ENCODE results near the gene CHCHD3.

The CHCHD3 gene

GRCh38 chr7:133076142-133076541, 5.7 kb downstream of the CHCHD3 start:
- no peak for DNase-seq

DNA sequence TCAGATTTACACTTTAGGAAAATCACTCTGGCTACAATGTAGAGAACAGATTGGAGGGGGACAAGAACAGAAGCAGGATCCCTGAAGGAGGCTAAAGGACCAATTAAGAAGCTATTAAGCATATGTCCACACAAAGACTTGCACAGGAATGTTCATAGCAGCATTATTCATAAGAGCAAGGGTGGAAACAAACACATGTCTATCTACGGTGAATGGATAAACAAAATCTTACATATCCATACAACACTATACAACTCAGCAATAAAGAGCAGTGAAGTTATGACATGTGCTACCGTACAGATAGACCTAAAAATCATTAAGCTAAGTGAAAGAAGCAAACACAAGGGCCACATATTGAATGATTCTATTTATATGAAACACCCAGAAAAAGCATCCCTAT, 10.4 kb downstream of the CHCHD3 start:
- no peak for DNase-seq

DNA sequence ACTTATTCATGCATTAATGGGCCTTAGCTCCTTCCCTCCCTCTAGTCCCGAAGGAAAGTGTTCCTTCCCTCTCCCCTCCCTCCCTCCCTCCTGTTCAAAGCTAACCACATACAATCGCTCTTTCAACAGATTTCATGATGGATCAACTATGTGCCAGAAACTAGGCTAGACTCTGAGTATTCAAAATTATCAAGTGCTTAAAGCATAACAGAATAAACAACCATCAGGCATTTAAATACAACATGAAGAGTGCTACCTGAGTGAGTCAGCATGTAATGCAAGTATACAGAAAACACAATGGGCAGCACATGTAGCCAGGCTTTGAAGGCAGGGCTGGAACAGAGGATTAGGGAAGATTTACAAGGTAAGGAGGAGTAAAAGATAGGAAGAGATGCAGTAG, 11.3 kb downstream of the CHCHD3 start:
- DNase-seq: no peak

GRCh38 chr7:133065301-133065700, 16.6 kb downstream of the CHCHD3 start:
- no peak for DNase-seq

DNA sequence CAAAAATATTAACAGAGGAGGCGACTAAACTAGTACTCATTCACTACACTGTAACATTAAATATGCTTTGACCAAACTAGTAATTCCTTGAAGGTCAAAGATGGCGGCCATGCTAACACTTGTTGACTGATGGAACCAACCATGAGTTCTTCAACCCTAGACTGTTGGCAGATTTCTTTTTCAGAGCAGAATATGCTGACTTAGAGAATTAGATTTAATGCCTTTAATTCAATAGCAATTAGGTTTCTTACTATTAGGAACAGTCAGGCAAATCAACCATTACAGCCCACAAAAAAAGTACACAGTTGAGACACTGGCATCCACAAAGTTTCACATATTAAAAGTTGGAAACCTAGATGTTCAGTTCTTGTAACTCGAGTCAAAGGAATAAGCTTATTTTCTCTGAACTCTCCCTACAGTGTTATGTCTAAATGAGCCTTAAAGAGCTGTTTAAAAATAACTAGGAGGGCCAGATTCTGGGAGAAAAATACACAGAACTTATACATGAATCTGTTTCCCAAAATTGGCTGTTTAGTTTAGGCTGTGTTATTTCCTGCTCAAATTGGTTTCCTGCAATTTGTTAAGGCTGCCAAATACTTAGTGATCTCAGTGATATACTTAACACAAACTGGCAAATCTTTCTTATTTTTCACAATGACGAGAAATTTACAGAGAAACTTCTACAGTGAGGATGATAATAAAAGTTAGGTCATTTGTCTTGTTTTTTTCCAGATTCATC, 17.6 kb downstream of the CHCHD3 start:
- DNase-seq: no peak

DNA sequence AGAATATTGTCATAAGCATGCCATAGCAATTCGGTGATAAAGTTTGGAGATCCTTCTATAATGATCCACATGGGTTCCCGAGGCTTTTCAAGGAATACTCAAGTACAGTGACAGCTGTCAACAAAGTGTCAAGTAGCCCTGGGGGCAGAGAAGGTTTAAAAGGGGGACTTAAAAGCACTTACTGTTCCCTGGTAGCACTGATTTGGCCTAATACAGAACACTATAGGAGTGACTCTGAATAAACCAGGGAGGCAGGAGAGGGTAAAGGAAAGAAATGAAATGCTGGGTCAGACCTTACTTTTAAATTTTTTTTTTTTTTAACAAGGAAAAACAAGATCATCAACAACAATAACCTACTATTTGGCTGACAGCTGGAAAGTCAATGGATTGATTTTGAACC, 20.1 kb downstream of the CHCHD3 start:
- DNase-seq: no peak

- peak; percentile 45 for DNase-seq
These were observed 20.5 kb downstream of the CHCHD3 start for GRCh38 chr7:133061357-133061756.

GRCh38 chr7:133060004-133060403, 21.9 kb downstream of the CHCHD3 start:
- no peak for DNase-seq

DNA sequence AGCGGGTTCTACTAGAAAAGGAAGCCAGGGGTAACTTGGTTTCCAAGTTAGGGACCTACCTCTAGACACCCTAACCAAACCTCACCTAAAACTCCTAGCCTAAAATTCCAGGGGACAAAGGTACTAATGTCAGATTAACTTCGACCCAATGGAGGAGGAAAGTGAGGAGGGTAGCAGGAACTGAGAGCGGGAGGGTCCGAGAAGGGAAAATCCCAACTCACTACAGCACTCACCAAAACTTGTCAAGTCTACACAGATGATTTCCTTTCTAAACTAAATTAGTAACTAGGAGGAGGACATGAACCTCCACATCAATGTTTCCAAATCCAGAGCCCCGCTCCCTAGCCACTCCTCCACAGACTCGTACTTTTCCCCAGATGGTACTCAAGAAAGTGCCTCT, 22.6 kb downstream of the CHCHD3 start:
- DNase-seq: no peak

GRCh38 chr7:133056370-133057238, 25.3 kb downstream of the CHCHD3 start:
- no peak for DNase-seq

- DNase-seq: no peak
These were observed 27.6 kb downstream of the CHCHD3 start for GRCh38 chr7:133054162-133054840.

DNA sequence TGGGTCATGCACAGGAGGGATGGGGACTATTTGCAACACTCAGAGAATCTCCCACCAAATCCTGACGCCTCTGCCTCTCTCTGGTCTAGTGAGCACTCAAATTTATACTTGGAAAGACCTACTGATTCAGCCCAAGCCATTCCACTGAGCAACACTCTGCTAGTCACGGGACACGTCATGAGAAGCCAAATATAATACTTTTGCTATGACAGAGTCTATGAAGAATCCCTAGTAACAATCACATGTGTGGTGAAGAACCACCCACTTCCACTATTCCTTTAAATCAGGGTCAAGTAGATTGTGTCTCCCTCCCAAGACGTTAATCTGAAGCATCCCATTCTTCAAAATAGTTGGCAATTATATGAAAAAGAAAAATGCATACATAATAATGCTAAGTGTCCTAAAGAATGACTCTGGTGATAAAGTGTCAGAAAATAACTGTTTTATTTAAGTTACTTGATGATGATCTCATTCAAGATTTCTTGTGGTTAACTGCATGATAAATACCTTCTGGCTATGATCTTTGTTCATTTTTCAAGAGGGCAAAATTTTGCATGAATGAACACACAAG, 28.5 kb downstream of the CHCHD3 start:
- no peak for DNase-seq

- DNase-seq: no peak
These were observed 29.1 kb downstream of the CHCHD3 start for GRCh38 chr7:133052826-133053225.

DNA sequence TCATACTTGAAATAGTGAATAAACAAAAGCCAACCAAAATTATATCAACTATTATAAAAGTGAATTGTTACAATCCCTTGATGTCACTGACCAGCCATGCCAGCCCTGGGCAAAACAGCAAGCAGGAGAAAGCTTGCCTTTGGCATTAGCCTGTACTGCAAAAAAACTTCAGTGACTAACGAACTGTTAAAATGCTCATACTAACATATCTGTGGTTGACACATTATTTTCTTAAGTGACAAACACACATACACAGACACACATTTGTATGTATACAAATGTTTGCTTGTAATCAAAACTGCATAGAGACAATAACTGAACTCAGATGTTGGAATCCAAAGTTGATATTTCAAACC, 29.5 kb downstream of the CHCHD3 start:
- no peak for DNase-seq

GRCh38 chr7:133051719-133052400, 30.0 kb downstream of the CHCHD3 start:
- no peak for DNase-seq

DNA sequence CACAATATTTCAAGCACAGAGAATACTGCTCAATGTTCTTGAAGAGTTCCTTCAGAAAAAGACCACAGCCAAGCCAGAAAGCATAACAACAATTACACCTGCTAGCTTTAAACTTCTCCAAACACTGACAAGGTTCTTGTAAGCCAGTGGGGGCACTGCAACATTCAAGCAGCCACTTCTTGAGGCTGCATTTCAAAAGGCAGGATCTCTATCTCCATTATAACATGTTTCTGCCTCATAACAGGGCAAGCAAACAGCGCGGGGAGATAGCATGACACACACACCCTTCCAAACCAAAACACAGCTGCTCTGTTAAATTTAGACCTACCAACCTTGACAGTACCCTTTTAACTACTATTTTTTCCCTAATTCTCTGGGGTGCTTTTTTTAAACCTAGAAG, 30.8 kb downstream of the CHCHD3 start:
- no peak for DNase-seq

DNA sequence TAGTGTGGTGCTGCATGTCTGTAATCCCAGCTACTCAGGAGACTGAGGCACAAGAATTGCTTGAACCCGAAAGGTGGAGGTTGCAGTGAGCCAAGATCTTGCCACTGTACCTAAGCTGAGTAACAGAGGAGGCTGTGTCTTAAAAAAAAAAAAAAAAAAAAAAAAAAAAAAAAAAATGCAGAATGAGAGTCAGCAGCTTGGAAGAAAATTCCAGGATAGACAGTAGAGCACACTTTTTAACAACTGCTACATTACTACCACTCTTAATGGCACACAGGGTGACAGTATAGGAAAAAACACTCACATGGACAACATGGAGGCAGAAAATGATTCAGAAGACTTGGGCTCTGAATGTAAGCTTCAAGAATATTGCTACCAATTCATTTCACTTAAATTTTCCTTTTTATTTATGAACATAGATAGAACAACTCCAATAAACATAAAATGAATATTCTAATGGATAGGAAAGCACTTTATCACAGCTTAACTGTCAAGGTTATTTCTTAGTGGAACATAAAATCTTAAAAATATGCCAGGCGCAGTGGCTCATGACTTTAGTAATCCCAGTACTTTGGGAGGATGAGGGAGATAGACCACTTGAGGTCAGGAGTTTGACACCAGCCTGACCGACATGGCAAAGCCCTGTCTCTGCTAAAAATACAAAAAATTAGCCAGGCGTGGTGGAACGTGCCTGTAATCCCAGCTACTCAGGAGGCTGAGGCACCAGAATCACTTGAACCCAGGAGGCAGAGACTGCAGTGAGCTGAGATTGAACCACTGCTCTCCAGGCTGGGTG, 31.5 kb downstream of the CHCHD3 start:
- DNase-seq: no peak

DNA sequence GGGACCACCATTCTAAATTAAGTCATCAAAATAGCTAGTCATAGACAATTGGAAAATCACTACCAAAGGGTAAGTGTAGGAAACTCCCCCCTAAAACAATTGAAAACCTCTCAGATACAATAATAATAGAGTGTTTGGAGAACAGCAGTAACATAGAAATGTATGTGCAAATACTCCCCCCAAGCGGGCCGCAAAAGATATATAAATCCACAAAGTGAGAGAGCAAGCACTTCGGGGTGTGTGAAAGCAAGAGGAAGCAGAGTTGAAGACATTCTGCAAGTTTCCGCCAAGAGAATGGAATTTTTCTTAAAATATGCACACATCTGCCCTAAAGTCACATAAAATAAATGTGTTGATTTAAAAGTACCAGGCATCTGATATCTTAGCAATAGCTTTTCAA, 33.3 kb downstream of the CHCHD3 start:
- no peak for DNase-seq

DNA sequence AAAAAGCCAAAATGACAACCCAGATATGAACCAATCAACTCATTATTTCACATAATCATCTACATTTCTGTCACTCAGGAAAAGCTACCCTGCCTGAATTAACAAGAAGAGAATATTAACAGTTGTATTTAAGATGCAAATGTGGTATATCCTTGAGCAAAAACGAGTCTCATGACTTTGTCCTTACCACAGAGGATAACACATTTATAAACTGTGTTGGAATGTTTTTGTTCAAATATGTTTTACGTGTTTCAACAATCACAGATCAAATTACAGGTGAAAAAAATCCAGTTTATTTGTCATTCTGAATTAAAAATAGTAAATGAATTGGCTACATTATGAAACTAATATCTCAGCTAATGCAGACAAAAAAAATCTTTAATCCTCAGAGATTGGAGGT, 34.6 kb downstream of the CHCHD3 start:
- DNase-seq: no peak

DNA sequence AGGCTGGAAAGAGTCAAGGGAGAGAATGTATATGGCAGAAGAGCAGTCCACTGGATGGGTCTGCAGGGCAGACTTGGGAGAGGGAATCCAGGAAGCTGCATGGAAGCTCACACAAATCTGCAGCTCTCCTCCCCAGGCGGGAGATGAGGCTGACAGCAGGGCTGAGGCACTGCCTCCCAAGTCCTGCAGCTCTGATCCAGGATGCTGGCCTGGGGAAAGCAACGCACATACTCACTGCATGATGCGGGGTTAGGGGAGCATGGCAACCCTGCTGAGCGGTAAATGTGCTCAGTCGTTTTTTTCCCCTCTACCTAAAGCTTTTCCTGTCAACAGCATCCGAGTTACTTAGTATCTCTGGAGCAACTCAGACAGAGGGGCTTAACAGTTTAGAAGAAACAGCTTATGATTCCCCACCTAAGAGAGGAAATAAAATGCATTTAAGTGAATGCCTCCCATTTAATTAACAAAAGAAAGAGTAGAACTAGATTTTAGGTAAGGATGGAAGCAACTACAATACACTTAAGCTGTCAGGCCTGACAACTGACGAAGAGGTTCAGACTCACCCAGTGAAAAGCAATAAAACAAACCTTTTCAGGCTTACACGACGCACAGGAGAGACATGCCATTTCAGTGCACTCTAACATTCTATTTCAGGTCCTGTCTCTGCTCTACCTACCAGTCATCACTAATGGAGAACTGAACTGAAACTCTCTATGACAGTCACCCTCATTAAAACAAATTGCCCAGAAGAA, 37.0 kb downstream of the CHCHD3 start:
- no peak for DNase-seq

DNA sequence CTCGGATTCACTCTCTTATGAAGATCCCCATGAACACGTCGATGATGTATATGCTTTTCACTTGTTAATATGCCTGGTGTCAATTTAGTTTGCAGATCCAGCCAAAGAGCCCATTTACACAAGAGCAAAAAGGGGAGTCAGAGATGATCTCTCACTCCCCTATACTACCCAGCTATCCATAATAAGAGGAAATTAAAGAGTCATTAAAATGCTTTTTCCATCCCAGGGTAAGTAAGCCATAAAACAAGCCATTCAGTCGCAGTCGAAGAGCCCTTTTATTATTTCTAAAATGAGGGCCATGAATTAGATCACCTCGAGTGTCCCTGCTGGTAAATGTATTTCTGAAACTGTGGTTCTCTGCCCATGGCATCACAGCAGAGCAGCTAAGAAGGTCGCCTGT, 41.2 kb downstream of the CHCHD3 start:
- peak; percentile 63 for DNase-seq

All from NCI-H1092 (cell line).